Right cardiac atrium (tissue), 5 donors: ENCODE data around the gene MAGEB5. TPM values are rescaled to one million over a fixed set of nuclear protein-coding genes. Genes with fewer than 3 reads are reported as not detected.

ENCODE experiments used
- polyA plus RNA-seq: library from polyadenylated mRNA; stranded (reverse); fragments of 200-250 nt; gene quantifications from one replicate; pipeline ENCODE4 v1.2.3, GENCODE V29; 2013
- total RNA-seq, 4 donors: library from RNA; stranded (reverse); fragmentation: NEBNext Ultra II Directional; extraction: Animal tissue kit (Norgen Biotek cat#: 25700); gene quantifications; one replicate each; pipeline ENCODE4 v1.2.1, GENCODE V29; 2021
- donor health status: healthy with polysubstance abuse.
- donor health status: DM: no; HTN: yes; CAD: no.
- donor health status: DM: no; HTN: no; CAD: no.
- donor health status: DM: no; HTN: yes; CAD: no; lungs with severe emphysema.
- donor health status: DM: yes; HTN: yes; CAD: no.

MAGEB5 gene
- total and polyA plus RNA-seq, 5 donors, result not detected

Other genes starting within 250 kb of the MAGEB5 start
- not detected for gene MAGEB18, start 77.8 kb upstream of the MAGEB5 start, total RNA-seq
- gene MAGEB18, start 77.8 kb upstream of the MAGEB5 start, polyA plus RNA-seq, result not detected
- not detected for gene MAGEB6B, start 55.6 kb upstream of the MAGEB5 start, total RNA-seq
- not detected for gene MAGEB6B, start 55.6 kb upstream of the MAGEB5 start, polyA plus RNA-seq
- not detected for gene MAGEB6, start 23.7 kb upstream of the MAGEB5 start, total RNA-seq
- not detected for gene MAGEB6, start 23.7 kb upstream of the MAGEB5 start, polyA plus RNA-seq